ENCODE data around the gene PTF1A.

Gene PTF1A

GRCh38 chr10:23191764-23192711, at the start of gene PTF1A:
TSS of gene PTF1A (plus strand) at chr10:23192312. CDS start at chr10:23192531, 219 bp downstream.
- no peak for DNase-seq (ENCODE audit: low read depth)

GRCh38 chr10:23146258-23146657, 45.9 kb upstream of the PTF1A start:
- no peak for DNase-seq (ENCODE audit: low read depth)

- DNase-seq (ENCODE audit: low read depth), result no peak
These were observed 45.1 kb upstream of the PTF1A start for GRCh38 chr10:23147035-23147434.

- DNase-seq (ENCODE audit: low read depth), result no peak
These were observed 43.9 kb upstream of the PTF1A start for GRCh38 chr10:23148214-23148613.

GRCh38 chr10:23150091-23150490, 42.0 kb upstream of the PTF1A start:
- DNase-seq (ENCODE audit: low read depth), result no peak

DNA sequence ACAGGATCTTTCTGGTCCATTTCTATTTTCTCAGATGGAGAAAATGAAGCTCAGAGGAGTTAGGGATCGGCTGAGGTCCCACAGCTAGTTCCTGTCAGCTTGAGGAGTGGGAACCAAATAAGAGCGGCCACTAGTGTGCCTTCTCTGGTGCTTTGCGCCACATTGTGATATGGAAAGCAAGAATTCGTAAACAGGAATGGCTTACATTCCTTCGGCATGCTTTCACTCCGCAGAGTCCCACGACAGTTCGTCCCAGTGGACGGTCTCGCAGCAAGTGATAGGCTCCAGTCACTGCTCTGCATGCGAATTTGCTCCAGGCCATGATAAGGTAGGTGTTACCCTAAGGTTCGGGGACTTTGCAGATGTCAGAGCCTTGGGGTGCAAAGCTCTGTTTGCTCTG, 41.5 kb upstream of the PTF1A start:
- no peak for DNase-seq (ENCODE audit: low read depth)

- DNase-seq (ENCODE audit: low read depth), result no peak
These were observed 41.0 kb upstream of the PTF1A start for GRCh38 chr10:23151071-23151470.

DNA sequence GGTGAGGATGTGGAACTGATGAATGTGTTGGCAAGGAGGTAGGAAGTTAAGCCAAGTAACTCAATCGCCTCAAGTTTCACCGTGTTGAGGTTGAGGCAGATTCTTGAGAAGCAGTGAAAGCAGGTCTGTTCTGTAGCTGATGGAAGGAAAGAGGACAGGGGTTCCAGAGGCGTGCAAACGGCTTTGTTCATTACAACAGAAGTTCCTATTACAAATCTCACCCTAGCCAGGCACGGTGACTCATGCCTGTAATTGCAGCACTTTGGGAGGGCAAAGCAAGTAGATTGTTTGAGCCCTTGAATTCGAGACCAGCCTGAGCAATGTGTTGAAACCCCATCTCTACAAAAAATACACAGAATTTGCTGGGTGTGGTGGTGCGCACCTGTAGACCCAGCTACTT, 36.9 kb upstream of the PTF1A start:
- no peak for DNase-seq (ENCODE audit: low read depth)

- DNase-seq (ENCODE audit: low read depth), result no peak
These were observed 35.5 kb upstream of the PTF1A start for GRCh38 chr10:23156447-23157150.

DNA sequence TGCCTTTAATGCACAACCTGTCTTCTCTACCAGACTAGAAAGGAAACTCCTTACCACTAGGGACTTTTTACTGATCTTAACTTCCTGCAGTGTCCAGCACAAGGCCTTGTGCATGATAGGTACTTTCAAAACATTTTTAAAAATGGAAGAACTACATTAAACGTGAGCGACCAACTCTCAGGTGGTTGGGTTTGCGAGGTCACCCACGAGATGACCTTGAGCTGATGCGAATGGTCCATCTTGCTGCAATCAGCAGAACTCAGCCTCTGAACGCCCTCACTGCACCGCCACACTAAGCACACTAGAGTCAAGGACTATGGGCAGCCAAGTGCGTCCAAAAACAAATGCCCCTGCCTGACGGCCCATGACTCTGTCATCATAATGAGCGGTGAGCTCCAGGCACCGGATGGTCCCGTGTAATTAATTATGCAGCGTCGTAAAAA, 34.9 kb upstream of the PTF1A start:
- no peak for DNase-seq (ENCODE audit: low read depth)

- DNase-seq (ENCODE audit: low read depth), result no peak
These were observed 34.3 kb upstream of the PTF1A start for GRCh38 chr10:23157691-23158369.

DNA sequence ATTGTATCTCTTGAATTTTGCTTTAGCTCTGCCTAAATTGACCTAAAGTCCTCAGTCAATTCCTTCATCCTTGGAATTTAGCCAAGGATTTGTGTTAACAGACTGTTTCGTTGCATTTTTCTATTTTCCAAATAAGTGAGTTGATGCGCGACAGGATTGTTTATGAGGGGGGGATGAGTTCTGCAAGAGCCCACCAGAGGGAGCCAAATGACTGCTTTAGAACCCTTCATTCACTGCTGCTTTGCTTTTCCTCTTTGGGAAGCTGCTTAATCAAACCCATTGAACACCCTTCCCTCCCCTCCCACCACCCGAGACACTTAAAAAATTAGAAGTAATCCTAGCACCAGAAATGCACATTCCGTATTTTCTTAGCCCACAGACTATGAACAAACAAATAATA, 33.7 kb upstream of the PTF1A start:
- no peak for DNase-seq (ENCODE audit: low read depth)

DNA sequence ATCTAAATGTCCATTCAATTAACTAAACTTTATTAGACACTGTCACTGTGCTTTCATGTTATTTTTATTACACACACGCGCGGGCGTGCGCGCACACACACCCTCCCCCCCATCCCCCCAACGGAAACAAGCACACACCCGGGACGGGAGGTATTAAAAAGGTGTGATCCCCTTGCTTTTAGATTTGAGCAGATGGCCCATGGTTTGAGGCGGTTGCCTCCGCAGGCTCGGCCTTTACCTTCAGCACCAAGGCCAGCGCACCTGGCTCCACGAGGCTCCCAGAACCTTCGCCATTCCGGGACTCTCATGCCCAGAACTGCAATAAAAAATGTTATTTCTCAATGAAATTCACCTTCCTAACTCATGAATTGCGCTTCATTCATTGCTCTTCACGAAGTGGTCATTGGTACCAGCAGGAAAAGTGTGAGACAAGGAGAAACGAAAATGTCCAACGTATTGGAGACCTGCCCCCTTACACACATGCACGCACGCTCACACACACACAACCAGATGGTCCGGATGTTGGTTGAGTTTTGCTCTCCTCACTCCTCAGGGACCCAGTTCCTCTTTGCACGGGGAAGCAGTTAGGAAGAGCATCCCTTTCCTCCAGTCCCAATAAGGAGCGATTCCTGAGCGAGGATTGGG, 20.8 kb upstream of the PTF1A start:
- no peak for DNase-seq (ENCODE audit: low read depth)

DNA sequence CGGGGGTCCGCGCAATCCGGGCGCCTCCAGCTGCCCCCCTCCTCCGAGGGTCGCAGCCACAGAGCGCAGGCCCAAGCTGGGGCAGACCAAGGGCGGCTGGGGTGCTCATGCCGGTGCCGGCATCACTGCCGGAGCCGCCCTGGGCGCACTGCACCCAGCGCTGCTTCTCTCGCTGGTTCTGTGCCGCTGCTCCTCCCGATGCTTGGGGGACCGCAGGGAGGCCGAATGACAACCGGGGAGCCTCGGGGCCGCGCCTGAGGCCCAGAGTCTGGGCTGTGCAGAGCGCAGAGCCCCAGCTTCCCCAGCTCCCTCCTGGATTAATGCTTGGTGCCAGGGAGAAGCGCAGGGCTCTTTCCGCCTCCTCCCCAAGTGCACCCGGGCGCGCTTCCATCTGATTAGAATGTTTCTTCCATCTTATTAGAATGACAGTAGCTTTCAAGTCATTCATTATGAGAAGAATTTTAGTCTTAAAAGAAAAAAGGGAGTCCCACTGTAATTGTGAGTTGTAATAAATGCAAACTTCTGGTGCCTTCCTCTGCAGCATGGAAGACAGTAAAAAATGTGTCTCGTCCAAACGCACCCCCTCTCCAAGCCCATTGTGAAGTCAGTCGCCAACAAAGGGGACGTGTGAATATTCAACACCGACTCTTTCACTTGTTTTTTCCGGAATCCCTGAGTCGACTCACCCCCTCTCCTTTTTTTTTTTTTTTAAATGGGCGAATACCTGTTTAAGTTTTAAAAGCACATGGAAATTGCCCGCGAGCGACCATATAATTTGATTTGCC, 19.5 kb upstream of the PTF1A start:
- no peak for DNase-seq (ENCODE audit: low read depth)

GRCh38 chr10:23173214-23174073, 18.7 kb upstream of the PTF1A start:
- DNase-seq (ENCODE audit: low read depth), result no peak

DNA sequence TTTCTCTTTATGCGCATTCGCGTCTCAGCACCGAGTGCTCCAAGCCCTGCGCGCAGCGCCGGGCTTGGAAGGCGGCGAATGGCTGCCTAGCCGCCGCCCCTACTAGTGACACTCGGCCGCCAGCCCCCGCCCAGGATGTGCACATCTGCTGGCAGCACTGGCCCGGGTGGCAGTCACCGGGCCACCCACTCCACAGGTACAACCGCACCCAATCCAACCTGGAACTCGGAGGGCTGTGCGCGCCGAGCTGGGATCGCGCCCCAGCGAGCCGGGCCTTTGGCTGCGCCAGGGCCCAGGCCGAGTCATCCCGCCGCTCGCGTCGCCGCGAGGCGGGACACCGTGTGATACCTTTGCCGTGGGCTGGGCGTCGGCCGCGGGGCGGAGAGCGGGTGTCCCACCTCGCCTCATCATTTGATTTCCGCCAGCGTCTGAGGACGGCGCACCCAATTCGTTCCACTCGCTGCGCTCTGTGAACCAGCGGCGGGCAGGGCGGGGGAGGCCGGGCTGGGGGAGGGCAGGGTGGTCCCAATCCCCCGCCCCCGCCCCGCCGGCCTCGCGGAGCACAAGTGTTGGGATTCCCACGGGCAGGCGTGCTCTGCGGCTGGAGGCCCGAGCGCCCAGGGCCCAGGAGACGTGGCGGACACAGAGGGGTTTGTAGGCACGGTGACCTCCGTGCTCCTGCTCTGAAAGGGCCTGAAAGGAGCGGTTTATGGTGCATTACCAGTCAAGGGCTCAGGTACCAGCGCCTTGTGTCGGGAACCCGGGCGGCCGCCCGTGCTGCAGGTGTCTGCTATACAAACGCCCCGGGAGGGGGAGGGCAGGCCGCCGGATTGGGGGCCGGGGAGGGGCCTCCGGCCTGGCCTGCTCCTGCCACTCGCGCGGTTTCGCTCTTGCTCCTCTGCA, 17.8 kb upstream of the PTF1A start:
- DNase-seq (ENCODE audit: low read depth), result no peak

- DNase-seq (ENCODE audit: low read depth), result no peak
These were observed 17.1 kb upstream of the PTF1A start for GRCh38 chr10:23174977-23175512.

DNA sequence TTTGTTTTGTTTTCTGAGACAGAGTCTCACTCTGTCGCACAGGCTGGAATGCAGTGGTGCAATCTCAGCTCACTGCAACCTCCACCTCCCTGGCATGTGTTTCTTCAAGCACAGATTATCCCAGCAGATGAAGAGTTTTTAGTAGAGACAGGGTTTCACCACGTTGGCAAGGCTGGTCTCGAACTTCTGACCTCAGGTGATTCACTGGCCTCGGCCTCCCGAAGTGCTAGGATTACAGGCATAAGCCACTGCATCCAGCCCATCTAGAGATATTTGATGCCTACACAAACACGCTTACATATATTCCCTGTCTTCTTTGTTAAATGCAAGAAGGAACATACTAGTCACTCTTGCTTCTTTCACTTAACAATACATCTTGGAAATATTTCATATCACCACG, 5.9 kb upstream of the PTF1A start:
- DNase-seq (ENCODE audit: low read depth), result no peak

- DNase-seq (ENCODE audit: low read depth), result no peak
These were observed 5.4 kb upstream of the PTF1A start for GRCh38 chr10:23186697-23187096.
